GM12873 (cell line): Measurements from ENCODE around the gene SUSD6.
A peak's percentile ranks its signal among the peaks of the same experiment; 100 is the strongest.

ENCODE experiments used
- CTCF ChIP-seq: IDR thresholded peaks from 2 replicates; pipeline ENCODE4 v1.5.1; 2012; ENCODE audit warnings: low read depth, mild to moderate bottlenecking, moderate library complexity, low read length, control low read depth; ENCODE audit not compliant: insufficient read depth; ENCODE audit errors: missing control alignments

The SUSD6 gene

GRCh38 chr14:69615496-69616407, 4.4 kb downstream of the SUSD6 start:
- peak; percentile 7 for TF ChIP-seq CTCF

GRCh38 chr14:69616408-69616773, 5.0 kb downstream of the SUSD6 start:
- no peak for TF ChIP-seq CTCF

GRCh38 chr14:69617796-69618195, 6.4 kb downstream of the SUSD6 start:
- no peak for TF ChIP-seq CTCF

- TF ChIP-seq CTCF: no peak
Observed at GRCh38 chr14:69619012-69619411, 7.6 kb downstream of the SUSD6 start.

- TF ChIP-seq CTCF: no peak
Observed at GRCh38 chr14:69620211-69620611, 8.8 kb downstream of the SUSD6 start.

GRCh38 chr14:69620981-69621380, 9.6 kb downstream of the SUSD6 start:
- no peak for TF ChIP-seq CTCF

- TF ChIP-seq CTCF: no peak
Observed at GRCh38 chr14:69624136-69624535, 12.7 kb downstream of the SUSD6 start.
